ENCODE data around the gene KCNMB2. TPM values are rescaled to one million over a fixed set of nuclear protein-coding genes. Genes with fewer than 3 reads are reported as not detected.

Gene KCNMB2
- polyA plus RNA-seq, 1 of the 3 experiments (the other 2 are of a cell fraction), result not detected

GRCh38 chr3:178673529-178673928 lies 137.3 kb downstream of the KCNMB2 start:
- POLR2A ChIA-PET, result no interaction called here
- no peaks in the 10 kb centered on the region for H3F3A ChIP-seq (replicated peaks; ENCODE audit: insufficient read depth)
- no peaks in the 10 kb centered on the region for H3K9me2 ChIP-seq
- no peaks in the 10 kb centered on the region for H3K27me3 ChIP-seq (ENCODE audit: insufficient read depth)
- H3K36me3 ChIP-seq (replicated peaks in 1 of 2; ENCODE audit: control insufficient read depth in 1 of 2, insufficient read depth in 2 of 2, low read length in 1 of 2), result no peaks in the 10 kb centered on the region
- DNase-seq, result no peak
- CTCF ChIA-PET, result no interaction called here
- 17% methylated on average over 1 of the region's 1 CpG for WGBS (ENCODE audit: low lambda C conversion rate)
- H3K4me1 ChIP-seq (ENCODE audit: control insufficient read depth in 1 of 2, insufficient read depth in 2 of 2, low read depth in 1 of 2, low read length in 1 of 2), result no peaks in the 10 kb centered on the region; a peak in 1 of 4 replicates
- no peaks in the 10 kb centered on the region for H3K9me3 ChIP-seq
- TF ChIP-seq IRF3 (IDR thresholded peaks at IDR 0.05; ENCODE audit: low read depth, low read length), result no peak
- TF ChIP-seq GABPA (IDR thresholded peaks at IDR 0.05; ENCODE audit: low read depth), result no peak
- TF ChIP-seq EZH2phosphoT487 (IDR thresholded peaks at IDR 0.05; ENCODE audit: borderline replicate concordance, low read depth), result no peak
- TF ChIP-seq SMC3 (IDR thresholded peaks at IDR 0.05; ENCODE audit: low read depth, low read length), result no peak
- no peak for TF ChIP-seq ELF1 (IDR thresholded peaks at IDR 0.05)
- no peak for TF ChIP-seq RCOR1 (IDR thresholded peaks at IDR 0.05; ENCODE audit: low read length)
- TF ChIP-seq CHD2 (IDR thresholded peaks at IDR 0.05; ENCODE audit: low read length, partially characterized antibody), result no peak
- TF ChIP-seq ZBTB33 (IDR thresholded peaks at IDR 0.05; ENCODE audit: borderline replicate concordance, low read depth), result no peak
- TF ChIP-seq USF1 (IDR thresholded peaks at IDR 0.05; ENCODE audit: borderline replicate concordance, low read depth), result no peak
- TF ChIP-seq CTCF (IDR thresholded peaks at IDR 0.05), result no peak
- no peak for TF ChIP-seq FOXJ3 (CRISPR knock-in tag; IDR thresholded peaks at IDR 0.05)
- no peak for TF ChIP-seq POLR2AphosphoS5 (IDR thresholded peaks at IDR 0.05; ENCODE audit: low read depth, low read length)
- no peak for TF ChIP-seq SIN3A (IDR thresholded peaks at IDR 0.05; ENCODE audit: borderline replicate concordance, low read depth, low read length)
- no peak for TF ChIP-seq YY1 (IDR thresholded peaks at IDR 0.05; ENCODE audit: low read depth)
- no peak for TF ChIP-seq TCF12 (IDR thresholded peaks at IDR 0.05)
- TF ChIP-seq PBX3 (IDR thresholded peaks at IDR 0.05), result no peak
- no peak for TF ChIP-seq RAD21 (IDR thresholded peaks at IDR 0.05; ENCODE audit: low read length)
- no peak for TF ChIP-seq TEAD4 (IDR thresholded peaks at IDR 0.05; ENCODE audit: borderline replicate concordance, insufficient read depth)
- H4K20me1 ChIP-seq (ENCODE audit: insufficient read depth), result no peaks in the 10 kb centered on the region
- H3K4me3 ChIP-seq (ENCODE audit: low read depth in 2 of 2, low read length in 1 of 2), result no peak overlapping the region
- no peak overlapping the region for H3K27ac ChIP-seq (ENCODE audit: low read depth in 2 of 2, low read length in 1 of 2)
- H2AFZ ChIP-seq (ENCODE audit: low read depth), result no peak overlapping the region
- H3K79me2 ChIP-seq (ENCODE audit: insufficient read depth), result no peaks in the 10 kb centered on the region
- no peak overlapping the region for H3K9ac ChIP-seq
- H3K4me2 ChIP-seq, result no peak overlapping the region

All from SK-N-SH (cell line).